Right lobe of liver (tissue), 4 donors: ENCODE data around the gene SALL1.

ENCODE experiments used
- POLR2A ChIP-seq: fragments of 450-650 bp; IDR thresholded peaks from one replicate; pipeline ENCODE4 v1.6.1; 2017; ENCODE audit warnings: antibody characterized with exemption, mild to moderate bottlenecking
- TF ChIP-seq, protein P1 (sequence below), 4 donors: fragments of 200-600 bp in 3 of 4; fragments of 450-650 bp in 1 of 4; IDR thresholded peaks; one replicate each; pipeline versions ENCODE4 v1.5.1 to v1.8.0; 2016 to 2022; ENCODE audit warnings: antibody characterized with exemption in 4 of 4, mild to moderate bottlenecking in 2 of 4
- donor health status: DM: no; HTN: no; CAD: no.
- donor health status: DM: no; HTN: no; CAD: no.
- donor health status: DM: no; HTN: yes; CAD: no.

DNA sequence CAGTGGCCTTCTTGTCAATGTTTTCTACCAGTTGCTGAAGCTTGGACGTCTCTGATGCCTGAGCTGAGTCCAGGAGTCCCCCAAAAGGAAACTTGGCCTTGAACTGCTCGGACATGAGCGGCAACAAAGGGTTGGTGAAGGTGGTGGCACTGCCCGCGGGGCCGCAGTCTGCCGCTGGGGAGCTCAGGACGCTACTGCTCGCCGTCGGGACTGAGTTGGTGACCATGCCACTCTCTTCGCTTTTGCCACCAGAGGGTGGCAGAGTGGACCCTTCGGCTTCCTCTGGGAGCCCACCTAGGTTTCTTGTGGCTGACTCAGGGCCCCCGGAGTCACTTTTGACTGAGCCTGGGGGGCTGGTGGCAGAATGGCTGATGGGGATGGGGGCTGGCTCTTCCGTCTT is 11.0 kb downstream of the SALL1 start:
- TF ChIP-seq POLR2A = no peak
- TF ChIP-seq, protein P1, sequence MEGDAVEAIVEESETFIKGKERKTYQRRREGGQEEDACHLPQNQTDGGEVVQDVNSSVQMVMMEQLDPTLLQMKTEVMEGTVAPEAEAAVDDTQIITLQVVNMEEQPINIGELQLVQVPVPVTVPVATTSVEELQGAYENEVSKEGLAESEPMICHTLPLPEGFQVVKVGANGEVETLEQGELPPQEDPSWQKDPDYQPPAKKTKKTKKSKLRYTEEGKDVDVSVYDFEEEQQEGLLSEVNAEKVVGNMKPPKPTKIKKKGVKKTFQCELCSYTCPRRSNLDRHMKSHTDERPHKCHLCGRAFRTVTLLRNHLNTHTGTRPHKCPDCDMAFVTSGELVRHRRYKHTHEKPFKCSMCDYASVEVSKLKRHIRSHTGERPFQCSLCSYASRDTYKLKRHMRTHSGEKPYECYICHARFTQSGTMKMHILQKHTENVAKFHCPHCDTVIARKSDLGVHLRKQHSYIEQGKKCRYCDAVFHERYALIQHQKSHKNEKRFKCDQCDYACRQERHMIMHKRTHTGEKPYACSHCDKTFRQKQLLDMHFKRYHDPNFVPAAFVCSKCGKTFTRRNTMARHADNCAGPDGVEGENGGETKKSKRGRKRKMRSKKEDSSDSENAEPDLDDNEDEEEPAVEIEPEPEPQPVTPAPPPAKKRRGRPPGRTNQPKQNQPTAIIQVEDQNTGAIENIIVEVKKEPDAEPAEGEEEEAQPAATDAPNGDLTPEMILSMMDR (IDR thresholded peaks at IDR 0.05) = no peak
